ENCODE results near the gene PBX1. TPM values are rescaled to one million over a fixed set of nuclear protein-coding genes. Genes with fewer than 3 reads are reported as not detected.

PBX1 gene
- total RNA-seq, 1 experiment from 2014 or later, result 18.5 TPM

DNA sequence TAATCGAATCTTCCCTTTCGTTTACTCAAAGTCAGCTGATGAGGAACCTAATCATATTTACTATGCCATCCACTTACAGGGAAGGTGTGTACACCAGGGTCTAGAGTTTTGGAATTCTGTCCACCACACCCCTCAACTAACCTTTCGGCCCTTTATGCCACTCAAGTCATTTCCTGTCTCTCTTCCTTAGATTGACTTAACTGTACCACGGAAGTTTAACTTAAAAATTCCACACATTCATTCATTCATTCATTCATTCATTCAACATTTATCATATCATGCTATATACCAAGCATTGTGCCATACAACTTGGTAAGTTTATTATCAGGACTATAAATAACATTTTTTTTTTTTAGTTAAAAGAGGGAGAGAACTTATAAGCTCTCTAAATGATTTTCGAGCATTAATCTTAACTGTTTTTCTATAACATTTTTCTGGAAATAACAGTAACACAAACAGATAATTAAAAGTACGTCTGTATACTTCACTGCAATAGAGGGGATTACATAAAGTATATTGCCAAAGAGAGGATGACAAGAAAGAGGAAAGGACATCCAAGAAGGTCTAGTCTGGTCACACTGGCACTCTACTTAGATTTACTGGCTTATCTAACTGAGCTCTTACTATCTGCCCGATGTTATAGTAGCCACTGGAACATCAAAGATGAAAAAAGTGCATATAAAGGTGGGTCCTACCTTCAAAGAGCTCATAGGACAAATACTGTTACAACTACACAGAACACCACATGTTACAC lies 243.7 kb downstream of the PBX1 start:
- Histone ChIP-seq H3K9me3 (replicated peaks) (no peaks in the 10 kb centered on the region), H3K27me3 (replicated peaks) (no peaks in the 10 kb centered on the region; the same call in 1 of the 2 replicates), H3K27ac (peak overlapping the region; percentile 56), H3K4me3 (no peak overlapping the region), H3K36me3 (no peaks in the 10 kb centered on the region; the same call in 1 of the 2 replicates), H3K4me1 (replicated peaks) (peaks cover 35% of the 10 kb centered on the region)
- DNase-seq (ENCODE audit: low read depth in 1 of 2, low spot score in 2 of 2), result no peak

DNA sequence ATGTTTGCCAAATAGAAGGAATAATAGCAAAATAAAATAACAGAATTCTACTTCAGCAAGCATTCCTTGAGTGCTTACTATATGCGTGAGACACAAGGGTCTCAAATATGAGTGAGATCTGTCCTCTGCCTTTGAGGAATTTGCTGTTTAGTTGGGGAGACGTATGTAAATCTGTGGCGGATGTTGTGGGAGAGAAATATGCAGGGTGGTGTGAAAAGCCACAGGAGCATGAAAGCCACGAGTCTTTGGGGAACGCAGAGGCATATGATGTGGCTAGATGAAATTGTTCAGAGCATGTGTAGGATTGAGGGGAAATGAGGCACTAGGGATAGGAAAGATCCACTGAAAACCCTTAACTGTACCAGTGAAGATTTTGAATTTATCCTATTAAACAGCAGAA lies 244.4 kb downstream of the PBX1 start:
- Histone ChIP-seq H3K4me1 (replicated peaks) (peaks cover 35% of the 10 kb centered on the region), H3K9me3 (replicated peaks) (no peaks in the 10 kb centered on the region)
- peak; percentile 71 to 82 for DNase-seq (ENCODE audit: low read depth in 1 of 2, low spot score in 2 of 2)

DNA sequence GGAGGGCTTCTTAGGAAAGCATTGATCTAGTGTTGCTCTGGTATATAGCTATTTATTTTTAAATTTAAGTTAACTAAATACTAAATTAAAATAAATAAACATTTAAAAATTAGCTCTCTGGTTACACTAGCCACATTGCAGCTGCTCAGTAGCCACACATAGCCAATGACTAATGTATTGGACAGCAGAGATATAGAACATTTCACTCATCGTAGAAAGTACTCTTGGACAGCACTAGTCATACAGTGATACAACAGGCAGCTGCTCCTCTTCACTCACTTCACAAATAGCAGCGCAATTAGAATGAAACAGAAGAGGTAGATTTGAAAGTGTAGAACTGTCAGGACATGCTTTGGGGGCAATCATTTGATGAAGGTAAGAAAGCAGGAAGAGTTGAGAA lies 245.4 kb downstream of the PBX1 start:
- Histone ChIP-seq H3K4me3 (no peak overlapping the region), H3K36me3 (no peaks in the 10 kb centered on the region; the same call in 1 of the 2 replicates), H3K4me1 (replicated peaks) (peaks cover 35% of the 10 kb centered on the region), H3K27ac (no peak overlapping the region), H3K9me3 (replicated peaks) (no peaks in the 10 kb centered on the region), H3K27me3 (replicated peaks) (no peaks in the 10 kb centered on the region)
- DNase-seq (ENCODE audit: low read depth in 1 of 2, low spot score in 2 of 2), result no peak

More for the DNA sequence above, 244.4 kb downstream of the PBX1 start:
- Histone ChIP-seq H3K27me3 (replicated peaks) (no peaks in the 10 kb centered on the region; the same call in 1 of the 2 replicates), H3K4me3 (no peak overlapping the region), H3K27ac (peak overlapping the region; percentile 56), H3K36me3 (no peaks in the 10 kb centered on the region; the same call in 1 of the 2 replicates)

DNA sequence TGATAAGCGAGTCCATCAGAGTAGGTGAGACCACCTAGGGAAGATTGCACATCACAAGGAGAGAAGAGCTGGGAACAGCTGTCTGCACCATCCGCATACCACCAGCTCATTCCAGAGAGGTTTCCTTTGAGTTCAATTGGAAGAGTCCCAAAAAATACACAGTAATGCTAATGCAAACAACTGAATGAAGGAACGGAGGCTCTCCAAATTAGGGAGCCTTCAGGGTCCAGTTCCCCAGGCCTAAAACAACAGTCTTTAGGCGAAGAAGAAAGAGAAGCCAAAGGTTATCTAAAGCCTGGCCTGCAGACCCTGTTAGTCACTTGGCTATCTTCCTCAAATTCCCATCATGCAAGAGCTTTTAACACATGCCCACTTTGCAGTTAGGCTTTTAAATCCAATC lies 246.4 kb downstream of the PBX1 start:
- no peaks in the 10 kb centered on the region for H3K9me3 ChIP-seq (replicated peaks)
- no peaks in the 10 kb centered on the region for H3K27me3 ChIP-seq (replicated peaks)
- peak in 1 of 2 experiments; percentile 23 for DNase-seq (ENCODE audit: low read depth in 1 of 2, low spot score in 2 of 2)
- H3K4me3 ChIP-seq, result no peak overlapping the region
- no peak overlapping the region for H3K27ac ChIP-seq
- H3K36me3 ChIP-seq, result no peaks in the 10 kb centered on the region; the same call in 1 of the 2 replicates
- peaks cover 35% of the 10 kb centered on the region for H3K4me1 ChIP-seq (replicated peaks)

DNA sequence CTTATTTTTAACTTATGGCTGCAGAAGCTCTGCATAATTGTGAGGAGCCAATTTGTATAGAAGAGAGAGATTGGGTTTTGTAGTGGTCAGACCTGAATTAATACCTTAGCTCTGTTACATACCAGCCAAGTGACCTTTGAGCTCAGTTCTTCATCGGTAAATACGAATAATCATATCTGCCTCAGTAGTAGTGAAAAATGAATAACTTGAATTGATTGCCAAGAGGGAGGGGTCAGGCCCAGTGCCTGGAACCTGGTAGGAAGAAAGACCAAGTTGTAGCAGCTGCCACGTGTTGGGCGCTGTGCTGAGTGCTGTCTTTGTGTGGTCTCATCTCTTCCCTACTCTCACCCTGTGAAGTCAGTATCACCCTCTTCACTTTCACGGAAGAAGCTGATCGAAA lies 247.5 kb downstream of the PBX1 start:
- H3K36me3 ChIP-seq, result no peaks in the 10 kb centered on the region; the same call in 1 of the 2 replicates
- H3K4me3 ChIP-seq, result no peak overlapping the region
- no peaks in the 10 kb centered on the region for H3K27me3 ChIP-seq (replicated peaks)
- DNase-seq (ENCODE audit: low read depth in 1 of 2, low spot score in 2 of 2), result no peak
- H3K9me3 ChIP-seq (replicated peaks), result no peaks in the 10 kb centered on the region
- H3K27ac ChIP-seq, result no peak overlapping the region
- peaks cover 35% of the 10 kb centered on the region for H3K4me1 ChIP-seq (replicated peaks)

DNA sequence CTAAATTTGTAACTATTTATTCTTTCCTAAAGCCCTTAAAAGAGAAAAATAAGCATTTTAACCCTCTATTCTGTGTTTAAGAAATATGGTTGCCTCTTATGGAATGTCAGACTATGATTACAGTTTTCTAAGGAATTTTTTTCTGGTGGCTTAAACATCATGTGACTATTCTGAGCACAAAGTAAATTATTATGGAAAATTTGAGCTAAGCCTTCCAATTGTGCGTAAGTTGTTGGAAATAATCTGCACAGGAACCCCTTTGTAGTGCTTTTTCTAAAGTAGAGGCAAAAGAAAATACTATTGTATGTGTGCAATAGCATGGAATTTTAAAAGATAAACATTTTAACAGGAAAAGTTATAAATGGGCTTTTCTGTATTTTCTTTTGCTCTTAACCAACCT lies 254.8 kb downstream of the PBX1 start:
- no peaks in the 10 kb centered on the region for H3K9me3 ChIP-seq (replicated peaks)
- no peaks in the 10 kb centered on the region for H3K36me3 ChIP-seq
- no peak for DNase-seq (ENCODE audit: low read depth in 1 of 2, low spot score in 2 of 2)
- H3K4me1 ChIP-seq (replicated peaks), result no peaks in the 10 kb centered on the region
- H3K27me3 ChIP-seq (replicated peaks), result no peaks in the 10 kb centered on the region
- H3K4me3 ChIP-seq, result no peak overlapping the region
- no peak overlapping the region for H3K27ac ChIP-seq

DNA sequence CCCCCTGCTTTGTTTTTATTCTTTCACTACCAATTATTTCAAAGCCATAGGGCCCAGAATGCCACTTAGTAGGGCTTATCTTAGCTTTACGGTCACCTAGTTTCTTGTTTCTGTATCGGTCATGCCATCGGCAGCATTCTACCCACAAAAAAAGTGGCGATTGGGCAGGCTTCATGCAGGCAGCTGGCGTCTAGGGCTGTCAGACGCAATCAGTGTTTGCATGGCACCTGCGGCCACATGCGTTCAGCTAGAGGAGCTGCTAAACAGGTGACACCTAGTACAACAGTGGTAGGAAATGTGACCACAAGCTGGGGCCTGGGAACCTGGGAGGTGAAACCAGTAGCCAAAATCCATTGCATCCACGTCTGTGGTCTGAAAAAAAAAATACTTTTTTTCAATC lies 262.7 kb downstream of the PBX1 start:
- no peak overlapping the region for H3K4me3 ChIP-seq
- H3K9me3 ChIP-seq (replicated peaks), result no peaks in the 10 kb centered on the region
- no peak overlapping the region for H3K27ac ChIP-seq
- no peaks in the 10 kb centered on the region for H3K27me3 ChIP-seq (replicated peaks)
- H3K36me3 ChIP-seq, result no peaks in the 10 kb centered on the region
- no peak for DNase-seq (ENCODE audit: low read depth in 1 of 2, low spot score in 2 of 2)
- peaks cover 20% of the 10 kb centered on the region for H3K4me1 ChIP-seq (replicated peaks)

DNA sequence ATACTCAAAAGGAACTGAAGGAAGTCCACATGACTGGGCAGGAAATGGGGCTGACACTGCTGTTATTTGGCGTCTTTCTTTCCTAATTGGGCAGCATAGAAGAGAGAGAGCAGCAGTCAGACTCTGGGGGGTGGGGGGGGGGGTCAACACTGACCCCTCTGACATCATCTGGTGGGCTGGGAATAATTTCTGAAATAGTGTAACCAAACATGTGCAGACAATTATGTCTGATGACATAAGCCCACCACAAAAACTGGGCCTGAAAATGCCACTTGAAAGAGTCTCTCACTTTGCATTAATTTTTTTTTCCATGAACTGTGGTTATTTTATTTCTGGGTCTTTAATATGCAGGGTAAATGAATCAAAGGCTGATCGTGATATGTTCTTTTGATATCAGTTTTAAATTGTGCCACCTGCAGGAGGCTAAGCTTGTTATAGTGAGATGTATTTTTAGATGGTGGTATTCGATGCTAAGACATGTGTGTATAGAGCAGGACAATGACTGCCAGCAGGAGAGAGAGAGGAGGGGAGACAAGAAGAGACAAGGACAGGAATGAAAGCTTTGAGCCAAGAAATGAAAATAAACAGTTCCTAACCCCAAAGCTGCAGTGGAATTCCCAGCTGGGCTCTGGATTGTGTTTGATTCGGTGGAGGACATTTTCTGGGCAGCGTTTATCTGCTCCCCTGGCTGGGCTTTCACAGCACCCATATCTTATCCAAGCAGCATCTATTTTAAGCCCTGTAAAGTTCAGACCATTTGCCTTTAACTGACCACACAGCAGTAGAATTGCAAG lies 264.7 kb downstream of the PBX1 start:
- Histone ChIP-seq H3K27me3 (replicated peaks) (no peaks in the 10 kb centered on the region), H3K36me3 (no peaks in the 10 kb centered on the region), H3K4me3 (no peak overlapping the region), H3K9me3 (replicated peaks) (no peaks in the 10 kb centered on the region), H3K27ac (no peak overlapping the region), H3K4me1 (replicated peaks) (peaks cover 20% of the 10 kb centered on the region)
- peak; percentile 73 to 85 for DNase-seq (ENCODE audit: low read depth in 1 of 2, low spot score in 2 of 2)

DNA sequence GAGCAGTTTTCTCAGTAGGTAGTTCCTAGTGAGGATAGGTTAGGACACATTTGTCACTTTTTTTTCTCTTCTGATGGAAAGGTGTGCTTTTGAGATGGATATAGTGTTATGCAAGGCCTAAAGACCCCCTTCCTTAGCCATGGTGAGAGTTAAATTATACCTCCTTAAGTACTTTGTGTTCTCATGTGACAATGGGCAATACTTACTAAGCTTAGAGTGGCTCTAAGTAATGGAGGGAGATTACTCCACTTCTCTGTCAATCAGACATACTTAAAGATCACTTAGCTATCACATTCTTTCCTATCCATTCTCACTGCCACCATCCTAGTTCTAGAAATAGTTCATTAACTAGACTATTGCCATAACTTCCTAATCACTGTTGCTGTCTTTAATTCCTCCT lies 265.6 kb downstream of the PBX1 start:
- no peak for DNase-seq (ENCODE audit: low read depth in 1 of 2, low spot score in 2 of 2)
- Histone ChIP-seq H3K9me3 (replicated peaks) (no peaks in the 10 kb centered on the region), H3K27ac (no peak overlapping the region), H3K4me3 (no peak overlapping the region), H3K27me3 (replicated peaks) (no peaks in the 10 kb centered on the region), H3K4me1 (replicated peaks) (peaks cover 20% of the 10 kb centered on the region), H3K36me3 (no peaks in the 10 kb centered on the region)

DNA sequence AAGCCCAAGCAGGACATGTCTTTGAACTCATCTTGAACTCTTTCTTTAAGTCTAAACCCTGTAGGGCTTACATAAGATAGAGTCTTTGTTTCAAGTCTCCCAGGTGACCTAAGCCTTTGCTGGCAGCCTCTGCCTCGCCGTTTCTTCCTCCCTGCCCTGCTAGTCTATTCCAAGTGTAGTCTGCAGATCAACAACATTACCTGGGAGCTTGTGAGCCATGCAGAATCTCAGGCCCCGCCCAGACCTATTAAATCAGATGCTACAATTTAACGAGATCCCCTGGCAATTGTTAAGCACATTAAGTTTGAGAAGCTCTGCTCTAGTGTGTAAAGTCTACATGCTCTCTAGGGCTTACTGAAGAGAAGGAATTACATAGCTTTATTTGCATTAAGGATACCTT lies 271.6 kb downstream of the PBX1 start:
- no peak for DNase-seq (ENCODE audit: low read depth in 1 of 2, low spot score in 2 of 2)
- no peaks in the 10 kb centered on the region for H3K9me3 ChIP-seq (replicated peaks)
- no peaks in the 10 kb centered on the region for H3K36me3 ChIP-seq
- H3K4me3 ChIP-seq, result no peak overlapping the region
- no peaks in the 10 kb centered on the region for H3K27me3 ChIP-seq (replicated peaks)
- H3K4me1 ChIP-seq (replicated peaks), result no peaks in the 10 kb centered on the region
- no peak overlapping the region for H3K27ac ChIP-seq

DNA sequence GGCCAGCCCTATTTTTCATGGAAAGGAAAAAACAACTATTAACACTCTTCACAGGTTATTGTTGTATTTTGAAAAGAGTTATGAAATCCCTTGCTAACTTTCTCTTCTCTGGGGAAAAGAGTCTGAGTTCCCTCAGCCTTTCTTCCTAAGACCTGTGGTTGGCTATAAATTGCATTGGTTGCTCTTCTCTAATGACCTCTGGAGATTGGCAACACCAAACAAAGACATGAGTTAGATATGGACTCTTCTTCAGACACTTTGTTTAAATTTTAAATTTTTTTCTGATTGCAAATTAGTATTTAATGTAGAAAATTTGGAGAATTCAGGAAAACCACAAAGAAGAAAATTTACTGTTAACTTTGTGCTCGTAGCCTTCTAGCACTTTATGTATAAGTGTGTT lies 275.7 kb downstream of the PBX1 start:
- DNase-seq (ENCODE audit: low read depth in 1 of 2, low spot score in 2 of 2), result no peak
- H3K4me1 ChIP-seq (replicated peaks), result no peaks in the 10 kb centered on the region
- no peak overlapping the region for H3K27ac ChIP-seq
- no peaks in the 10 kb centered on the region for H3K36me3 ChIP-seq
- H3K9me3 ChIP-seq (replicated peaks), result no peaks in the 10 kb centered on the region
- no peaks in the 10 kb centered on the region for H3K27me3 ChIP-seq (replicated peaks)
- no peak overlapping the region for H3K4me3 ChIP-seq

DNA sequence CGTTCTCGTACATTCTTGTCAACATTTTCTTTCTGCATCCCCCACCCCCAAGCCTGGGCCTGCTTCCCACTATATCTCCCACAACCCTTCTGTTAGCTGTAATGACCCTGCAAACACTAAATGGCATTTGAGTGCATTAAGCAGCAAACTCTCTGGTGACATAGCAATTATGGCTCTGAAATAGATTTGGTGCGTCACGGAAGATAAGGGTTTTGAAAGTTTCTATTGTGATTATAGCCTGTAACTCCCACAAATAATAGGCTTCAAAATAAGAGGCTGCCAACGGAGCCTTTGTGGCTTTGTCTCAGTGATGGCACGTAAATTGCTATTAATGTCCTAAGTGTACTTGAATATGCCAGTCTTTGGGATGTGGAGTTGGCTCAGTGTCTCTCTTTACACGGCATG lies 277.6 kb downstream of the PBX1 start:
- Histone ChIP-seq H3K36me3 (no peaks in the 10 kb centered on the region), H3K4me1 (replicated peaks) (no peaks in the 10 kb centered on the region), H3K27me3 (replicated peaks) (no peaks in the 10 kb centered on the region), H3K9me3 (replicated peaks) (no peaks in the 10 kb centered on the region), H3K27ac (no peak overlapping the region), H3K4me3 (no peak overlapping the region)
- no peak for DNase-seq (ENCODE audit: low read depth in 1 of 2, low spot score in 2 of 2)

DNA sequence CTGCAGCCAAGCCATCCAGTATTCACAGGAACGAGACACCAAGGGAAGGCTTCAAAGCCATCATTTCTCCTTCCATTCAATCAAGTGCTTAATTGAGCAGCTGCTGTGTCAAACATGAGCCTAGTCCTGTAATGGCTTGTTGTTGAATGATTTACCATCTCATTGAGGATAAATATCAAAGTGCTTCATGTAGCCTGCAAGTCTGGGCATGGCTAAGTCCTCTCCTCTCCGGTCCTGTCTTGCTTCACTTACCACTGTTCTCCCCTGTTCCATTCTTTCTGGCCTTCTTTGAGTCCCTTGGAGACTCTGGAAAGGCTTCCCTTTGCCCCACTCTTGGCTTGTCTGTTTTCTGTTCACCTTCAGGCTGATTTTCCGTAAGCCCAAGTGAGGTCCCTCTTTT lies 279.8 kb downstream of the PBX1 start:
- Histone ChIP-seq H3K27me3 (replicated peaks) (no peaks in the 10 kb centered on the region), H3K4me1 (replicated peaks) (no peaks in the 10 kb centered on the region), H3K9me3 (replicated peaks) (no peaks in the 10 kb centered on the region), H3K27ac (no peak overlapping the region), H3K4me3 (no peak overlapping the region), H3K36me3 (no peaks in the 10 kb centered on the region)
- no peak for DNase-seq (ENCODE audit: low read depth in 1 of 2, low spot score in 2 of 2)

DNA sequence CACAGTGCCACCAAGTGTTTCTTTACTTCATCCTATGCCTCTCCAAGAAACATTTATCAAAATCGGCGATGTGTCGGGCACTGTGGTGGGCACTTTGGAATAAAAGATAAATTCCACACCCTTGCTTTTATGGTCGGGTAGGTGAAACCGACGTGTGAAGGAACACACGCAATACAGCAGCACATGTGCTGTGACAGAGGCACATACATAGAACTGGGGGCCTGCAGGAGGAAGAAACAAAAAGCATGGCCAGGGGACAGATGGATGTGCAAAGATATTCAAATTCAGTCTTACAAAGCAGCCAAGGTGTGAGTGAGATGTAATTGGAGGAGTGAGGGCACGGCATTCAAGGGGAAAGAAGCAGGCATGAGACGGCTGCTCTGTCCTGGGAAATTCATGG lies 282.0 kb downstream of the PBX1 start:
- H3K36me3 ChIP-seq, result no peaks in the 10 kb centered on the region
- no peak for DNase-seq (ENCODE audit: low read depth in 1 of 2, low spot score in 2 of 2)
- no peak overlapping the region for H3K4me3 ChIP-seq
- H3K4me1 ChIP-seq (replicated peaks), result no peaks in the 10 kb centered on the region
- no peaks in the 10 kb centered on the region for H3K27me3 ChIP-seq (replicated peaks)
- H3K9me3 ChIP-seq (replicated peaks), result no peaks in the 10 kb centered on the region
- no peak overlapping the region for H3K27ac ChIP-seq

All from SJSA1 (cell line).